Lower lobe of right lung (tissue), 2 donors: ENCODE data around the gene CD81. TPM values are rescaled to one million over a fixed set of nuclear protein-coding genes. Genes with fewer than 3 reads are reported as not detected.

Experiments used
- ATAC-seq, 2 donors: fragments of 200-7000 bp; cut with Tn5 transposase; one replicate each; pipeline ENCODE4 v1.9.1; 2020 to 2022; ENCODE audit warnings: mild to moderate bottlenecking in 2 of 2, moderate library complexity in 2 of 2
- DNase-seq: peaks from one replicate; pipeline ENCODE4 v3.0.0-alpha.2; 2020
- H3K27ac ChIP-seq: fragments of 200-600 bp; one replicate; pipeline ENCODE4 v1.8.0; 2022
- H3K27me3 ChIP-seq: fragments of 200-600 bp; one replicate; pipeline ENCODE4 v1.8.0; 2022; ENCODE audit warnings: low read depth
- H3K36me3 ChIP-seq: fragments of 200-600 bp; one replicate; pipeline ENCODE4 v1.8.0; 2022; ENCODE audit warnings: mild to moderate bottlenecking
- H3K4me1 ChIP-seq: fragments of 200-600 bp; one replicate; pipeline ENCODE4 v1.8.0; 2022
- H3K4me3 ChIP-seq: fragments of 200-600 bp; one replicate; pipeline ENCODE4 v1.8.0; 2022; ENCODE audit warnings: mild to moderate bottlenecking
- H3K9me3 ChIP-seq: fragments of 200-600 bp; one replicate; pipeline ENCODE4 v1.8.0; 2022
- CTCF ChIP-seq: fragments of 200-600 bp; IDR thresholded peaks from one replicate; pipeline ENCODE4 v1.8.0; 2022; ENCODE audit warnings: antibody characterized with exemption, mild to moderate bottlenecking
- intact Hi-C: fragments of 100-400 bp; cut with DNase I; formaldehyde crosslinking; loops from one replicate; pipeline ENCODE4 v1.11.0; 2022
- total RNA-seq: library from RNA; stranded (reverse); fragmentation: NEBNext Ultra II Directional; extraction: Animal tissue kit (Norgen Biotek cat#: 25700); gene quantifications from one replicate; pipeline ENCODE4 v1.2.1, GENCODE V29; 2021
- donor health status: DM: no; HTN: yes; CAD: no; lungs with severe emphysema.

The CD81 gene
- total RNA-seq, 1 donor from 2014 or later = 850 TPM

DNA sequence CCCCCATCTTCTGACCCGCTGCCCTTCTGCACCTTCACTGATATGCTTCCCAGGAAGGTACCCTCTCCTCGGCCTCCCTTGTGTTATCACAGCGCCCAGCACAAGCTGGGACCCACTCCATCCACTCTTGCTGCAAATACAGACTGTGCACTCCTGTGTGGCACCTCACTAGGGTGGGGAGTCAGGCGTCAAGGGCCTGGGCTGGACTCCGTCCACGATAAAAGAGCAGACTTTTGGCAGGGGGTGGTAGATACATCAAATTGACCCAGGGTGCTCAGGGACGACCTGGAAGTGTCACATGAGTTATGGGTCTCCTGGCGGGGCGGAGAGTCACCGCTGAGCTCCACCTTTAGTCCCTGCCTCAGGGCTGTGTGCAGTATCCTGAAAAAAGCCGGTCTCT, 66.3 kb downstream of the CD81 start:
- Histone ChIP-seq H3K4me3 (no peak overlapping the region), H3K27me3 (peaks cover 4% of the 10 kb centered on the region), H3K9me3 (no peaks in the 10 kb centered on the region), H3K27ac (no peak overlapping the region), H3K4me1 (peaks cover 35% of the 10 kb centered on the region), H3K36me3 (no peaks in the 10 kb centered on the region)
- TF ChIP-seq CTCF = no peak
- DNase-seq = peak; percentile 30
- intact Hi-C loops = loop anchor here (10.0 kb wide), 1 partner anchor 451 kb away; no protein-coding TSS in a partner anchor
- ATAC-seq = no peak

- no peaks in the 10 kb centered on the region for H3K36me3 ChIP-seq
- peak within 1 kb of the TSS; percentile 62 for H3K27ac ChIP-seq
- ATAC-seq = peak; percentile 67 to 68
- no peak for TF ChIP-seq CTCF
- H3K4me3 ChIP-seq = peak within 1 kb of the TSS; percentile 61
- H3K9me3 ChIP-seq = no peaks in the 10 kb centered on the region
- DNase-seq = peak; percentile 62
- peaks cover 35% of the 10 kb centered on the region for H3K4me1 ChIP-seq
- intact Hi-C loops = loop anchor here (10.0 kb wide), 1 partner anchor 451 kb away; no protein-coding TSS in a partner anchor
- peaks cover 4% of the 10 kb centered on the region for H3K27me3 ChIP-seq
Observed at GRCh38 chr11:2443881-2444820, 67.0 kb downstream of the CD81 start, which contains the start of gene TRPM5. Gene TRPM5 (minus strand): TSS chr11:2444514. CDS start chr11:2423036, 21,478 bp downstream.

DNA sequence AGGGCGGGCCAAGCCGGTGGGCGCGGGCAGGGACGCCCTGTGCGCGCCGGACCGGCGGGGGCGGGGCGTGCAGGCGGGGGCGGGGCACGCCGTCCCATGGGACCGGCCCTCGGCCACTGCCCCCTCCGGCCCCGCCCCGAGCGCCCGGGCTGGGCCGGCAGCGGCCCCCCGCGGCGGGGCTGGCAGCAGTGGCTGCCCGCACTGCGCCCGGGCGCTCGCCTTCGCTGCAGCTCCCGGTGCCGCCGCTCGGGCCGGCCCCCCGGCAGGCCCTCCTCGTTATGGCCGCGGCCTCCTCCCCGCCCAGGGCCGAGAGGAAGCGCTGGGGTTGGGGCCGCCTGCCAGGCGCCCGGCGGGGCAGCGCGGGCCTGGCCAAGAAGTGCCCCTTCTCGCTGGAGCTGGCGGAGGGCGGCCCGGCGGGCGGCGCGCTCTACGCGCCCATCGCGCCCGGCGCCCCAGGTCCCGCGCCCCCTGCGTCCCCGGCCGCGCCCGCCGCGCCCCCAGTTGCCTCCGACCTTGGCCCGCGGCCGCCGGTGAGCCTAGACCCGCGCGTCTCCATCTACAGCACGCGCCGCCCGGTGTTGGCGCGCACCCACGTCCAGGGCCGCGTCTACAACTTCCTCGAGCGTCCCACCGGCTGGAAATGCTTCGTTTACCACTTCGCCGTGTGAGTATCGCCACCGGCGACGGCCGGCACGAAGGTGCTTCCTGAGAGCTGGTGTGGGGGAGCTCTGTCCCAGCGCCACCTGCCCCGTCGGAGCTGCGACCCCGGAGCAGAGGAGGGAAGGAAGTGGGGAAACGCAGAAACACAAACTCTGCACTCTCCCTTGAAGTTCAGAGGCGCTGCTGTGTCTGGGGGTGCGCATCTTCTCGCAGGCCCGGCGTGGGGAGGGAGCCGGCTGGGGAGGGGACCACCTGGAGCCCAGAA, 68.0 kb downstream of the CD81 start, which contains the start of gene KCNQ1:
TSS of gene KCNQ1 (plus strand) at position 188 of the 925 bp plus-strand sequence. CDS start at position 279, 91 bp downstream.
- H3K4me1 ChIP-seq = peaks cover 35% of the 10 kb centered on the region
- peak; percentile 86 for DNase-seq
- peak; percentile 92 to 93 for ATAC-seq
- H3K36me3 ChIP-seq = no peaks in the 10 kb centered on the region
- TF ChIP-seq CTCF = no peak
- H3K4me3 ChIP-seq = peak within 1 kb of the TSS; percentile 61
- peak within 1 kb of the TSS; percentile 62 for H3K27ac ChIP-seq
- no peaks in the 10 kb centered on the region for H3K9me3 ChIP-seq
- H3K27me3 ChIP-seq = peaks cover 4% of the 10 kb centered on the region
- intact Hi-C loops = loop anchor here (10.0 kb wide), 1 partner anchor 450 kb away; no protein-coding TSS in a partner anchor

DNA sequence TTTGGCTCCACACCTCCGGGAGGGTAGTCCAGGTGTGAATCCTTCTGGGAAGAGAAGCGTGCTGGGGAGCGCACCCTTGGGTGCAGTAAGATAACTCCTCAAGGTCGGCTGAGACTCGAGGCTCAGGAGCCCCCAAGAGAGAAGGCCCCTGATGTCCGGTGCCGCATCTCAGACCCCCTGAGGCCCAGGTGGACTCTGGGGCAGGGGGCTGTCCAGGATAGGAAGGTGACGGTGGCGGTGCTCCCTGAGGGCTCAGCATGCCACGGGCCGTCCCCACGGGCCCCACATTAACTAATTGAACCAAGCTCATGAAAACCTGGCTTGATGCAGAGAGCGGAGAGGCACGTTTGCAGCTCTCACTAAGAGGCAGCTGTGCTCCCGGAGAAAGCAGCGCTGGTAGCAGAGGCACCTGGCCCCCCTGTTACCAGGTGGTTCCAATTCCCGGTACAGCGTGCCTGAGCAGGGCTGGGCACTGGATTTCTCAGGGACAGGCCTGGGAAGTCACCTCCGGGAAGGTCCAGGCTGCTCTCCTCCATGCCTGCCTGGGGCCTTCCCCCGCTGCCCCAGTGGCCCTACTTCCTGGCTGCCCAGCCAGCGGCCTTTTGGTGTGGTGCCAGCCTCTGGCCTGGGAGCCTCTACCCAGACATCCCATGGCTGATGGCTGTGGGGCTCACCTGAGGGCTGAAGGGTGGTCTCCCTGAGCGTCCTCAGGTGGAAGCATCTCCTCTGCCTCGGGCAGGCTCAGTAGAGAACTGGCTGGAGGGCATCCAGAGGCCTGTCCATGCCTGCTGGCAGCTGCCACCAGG, 68.8 kb downstream of the CD81 start:
- peaks cover 35% of the 10 kb centered on the region for H3K4me1 ChIP-seq
- peak overlapping the region; percentile 61 for H3K4me3 ChIP-seq
- TF ChIP-seq CTCF = no peak
- DNase-seq (peak; percentile 74), ATAC-seq (peak; percentile 43 to 45)
- H3K27me3 ChIP-seq = peaks cover 4% of the 10 kb centered on the region
- H3K36me3 ChIP-seq = no peaks in the 10 kb centered on the region
- no peaks in the 10 kb centered on the region for H3K9me3 ChIP-seq
- peak overlapping the region; percentile 62 for H3K27ac ChIP-seq
- intact Hi-C loops = loop anchor here (10.0 kb wide), 1 partner anchor 449 kb away; no protein-coding TSS in a partner anchor
